Fibroblast of skin of scalp (primary cell): ENCODE results near the gene UGP2.
"Not testable (repeated sequence)": the region's sequence is repeated elsewhere in the genome, so short reads cannot be mapped to it uniquely, and the experiment has no call there.

ENCODE experiments used
- DNase-seq: peaks from one replicate; pipeline ENCODE4 v3.0.0-alpha.2; 2013

UGP2 gene

DNA sequence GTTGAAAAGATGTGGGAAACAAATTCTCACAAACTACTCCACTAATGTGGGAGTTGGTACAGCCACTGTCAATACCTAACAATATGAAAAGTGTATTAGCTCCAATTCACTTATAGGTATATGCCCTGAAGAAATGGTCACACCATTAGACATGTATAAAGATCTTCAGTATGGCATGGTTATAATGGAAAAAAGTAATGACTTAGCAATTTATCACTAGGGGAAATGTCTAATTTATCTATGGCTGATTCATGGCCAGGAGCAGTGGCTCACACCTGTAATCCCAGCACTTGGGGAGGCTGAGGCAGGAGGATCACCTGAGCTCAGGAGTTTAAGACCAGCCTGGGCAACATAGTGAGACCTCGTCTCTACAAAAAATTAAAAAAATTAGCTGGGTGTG lies 52.5 kb downstream of the UGP2 start:
- no peak for DNase-seq

DNA sequence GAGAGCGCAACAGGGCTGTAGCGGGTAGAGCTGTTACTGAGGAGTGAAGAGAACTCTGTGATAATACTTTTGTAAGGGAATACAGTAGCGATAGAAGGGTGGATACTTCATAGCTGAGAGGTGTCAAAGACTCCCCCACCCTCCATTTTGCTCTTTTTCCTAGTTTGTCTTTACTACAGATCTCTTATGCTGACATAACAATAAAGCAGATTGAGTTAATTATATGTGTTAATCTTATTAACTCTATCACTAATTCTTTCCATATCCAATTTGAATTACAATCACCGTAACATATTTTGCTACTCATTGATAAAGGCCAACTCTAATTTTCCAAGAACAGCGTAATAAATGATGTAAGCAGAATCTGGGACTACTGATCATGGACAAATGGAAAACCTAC lies 57.1 kb downstream of the UGP2 start:
- DNase-seq = no peak

DNA sequence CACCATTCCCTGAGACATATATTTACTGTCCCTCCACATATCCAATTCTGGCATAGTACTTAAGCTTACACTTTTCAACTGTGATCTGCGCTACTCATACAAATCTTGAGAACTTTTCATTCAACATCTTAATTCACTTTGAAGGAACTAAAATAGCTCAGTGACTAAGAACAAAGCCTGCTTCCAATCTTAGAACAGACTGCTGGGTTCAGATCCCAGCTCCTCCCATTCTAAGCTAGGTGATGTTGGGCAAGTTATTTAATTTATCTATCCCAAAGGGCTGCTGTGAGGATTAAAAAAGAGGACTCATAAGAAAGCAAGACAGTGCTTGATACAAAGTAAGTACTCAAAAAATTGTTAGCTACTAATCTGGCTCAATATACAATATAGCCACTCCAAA lies 57.9 kb downstream of the UGP2 start:
- DNase-seq = no peak

DNA sequence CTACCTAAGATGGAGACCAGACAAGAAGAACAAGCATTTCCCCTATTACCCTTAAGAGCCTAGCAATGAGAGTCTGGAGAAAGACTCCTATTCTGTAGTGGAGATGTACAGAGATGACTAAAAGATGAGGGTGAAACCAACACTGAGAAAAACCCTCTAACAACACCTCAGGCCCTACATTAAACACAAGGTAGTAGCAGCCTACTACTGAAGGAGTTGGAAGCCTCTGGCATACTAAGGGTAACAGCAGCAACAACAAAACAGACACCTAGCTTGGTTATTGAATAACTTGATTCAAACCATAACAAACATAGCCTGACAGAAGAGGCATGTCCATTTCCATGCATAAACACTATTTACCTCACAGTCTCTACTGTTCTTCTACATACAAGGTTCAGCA lies 60.5 kb downstream of the UGP2 start:
- DNase-seq = no peak

DNA sequence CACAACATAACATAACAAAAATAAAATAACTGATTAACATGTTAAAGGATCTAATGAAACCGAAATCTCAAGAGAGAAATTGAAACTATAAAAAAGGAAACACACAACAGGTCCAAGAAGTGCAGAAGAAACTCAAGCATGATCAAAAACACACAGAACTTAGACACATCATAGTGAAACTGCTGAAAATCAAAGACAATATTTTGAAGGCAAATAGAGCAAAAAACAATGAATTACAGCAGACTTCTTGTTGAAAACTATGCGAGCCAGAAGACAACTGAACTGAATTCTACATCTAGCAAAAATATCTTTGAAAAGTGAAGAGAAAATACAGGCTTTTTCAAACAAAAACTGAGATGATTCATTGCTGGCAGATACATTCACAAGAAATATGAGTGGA lies 61.3 kb downstream of the UGP2 start:
- peak; percentile 38 for DNase-seq

DNA sequence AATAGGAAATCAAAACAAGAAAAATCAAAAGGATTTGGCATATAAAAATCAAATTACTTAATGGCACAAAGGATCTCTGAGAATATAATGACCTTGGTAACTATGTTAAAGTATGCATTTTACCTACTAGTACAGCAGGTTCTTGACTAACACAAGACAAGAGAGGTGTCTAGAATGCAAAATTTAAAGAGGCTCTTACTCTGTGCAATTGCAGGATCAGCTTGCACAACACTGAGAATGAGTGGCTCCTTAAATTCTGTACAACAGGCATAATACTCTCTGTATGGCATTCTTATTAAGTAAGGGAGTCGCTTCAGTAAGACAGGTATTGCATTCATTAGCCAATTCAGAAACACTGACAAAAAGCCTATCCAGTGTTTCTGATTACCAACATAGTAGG lies 72.6 kb downstream of the UGP2 start:
- no peak for DNase-seq

DNA sequence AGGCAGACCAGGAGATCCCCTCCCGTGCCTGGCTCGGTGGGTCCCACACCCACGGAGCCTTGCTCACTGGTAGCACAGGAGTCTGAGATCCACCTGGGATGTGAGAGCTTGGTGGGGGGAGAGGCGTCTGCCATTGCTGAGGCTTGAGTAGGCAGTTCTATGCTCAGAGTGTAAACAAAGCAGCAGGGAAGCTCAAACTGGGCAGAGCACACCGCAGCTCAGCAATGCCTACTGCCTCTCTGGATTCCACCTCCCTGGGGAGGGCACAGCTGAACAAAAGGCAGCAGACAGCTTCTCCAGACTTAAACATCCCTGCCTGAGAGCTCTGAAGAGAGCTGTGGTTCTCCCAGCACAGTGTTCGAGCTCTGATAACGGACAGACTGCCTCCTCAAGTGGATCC lies 85.1 kb downstream of the UGP2 start:
- no peak for DNase-seq

DNA sequence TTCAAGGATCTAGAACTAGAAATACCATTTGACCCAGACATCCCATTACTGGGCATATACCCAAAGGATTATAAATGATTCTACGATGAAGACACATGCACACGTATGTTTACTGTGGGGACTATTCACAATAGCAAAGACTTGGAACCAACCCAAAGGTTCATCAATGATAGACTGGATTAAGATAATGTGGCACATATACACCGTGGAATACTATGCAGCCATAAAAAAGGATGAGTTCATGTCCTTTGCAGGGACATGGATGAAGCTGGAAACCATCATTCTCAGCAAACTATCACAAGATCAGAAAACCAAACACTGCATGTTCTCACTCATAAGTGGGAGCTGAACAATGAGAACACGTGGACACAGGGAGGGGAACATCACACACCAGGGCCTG lies 90.4 kb downstream of the UGP2 start:
- not testable (repeated sequence) for DNase-seq
